ENCODE data around the gene INTS6.

The INTS6 gene

DNA sequence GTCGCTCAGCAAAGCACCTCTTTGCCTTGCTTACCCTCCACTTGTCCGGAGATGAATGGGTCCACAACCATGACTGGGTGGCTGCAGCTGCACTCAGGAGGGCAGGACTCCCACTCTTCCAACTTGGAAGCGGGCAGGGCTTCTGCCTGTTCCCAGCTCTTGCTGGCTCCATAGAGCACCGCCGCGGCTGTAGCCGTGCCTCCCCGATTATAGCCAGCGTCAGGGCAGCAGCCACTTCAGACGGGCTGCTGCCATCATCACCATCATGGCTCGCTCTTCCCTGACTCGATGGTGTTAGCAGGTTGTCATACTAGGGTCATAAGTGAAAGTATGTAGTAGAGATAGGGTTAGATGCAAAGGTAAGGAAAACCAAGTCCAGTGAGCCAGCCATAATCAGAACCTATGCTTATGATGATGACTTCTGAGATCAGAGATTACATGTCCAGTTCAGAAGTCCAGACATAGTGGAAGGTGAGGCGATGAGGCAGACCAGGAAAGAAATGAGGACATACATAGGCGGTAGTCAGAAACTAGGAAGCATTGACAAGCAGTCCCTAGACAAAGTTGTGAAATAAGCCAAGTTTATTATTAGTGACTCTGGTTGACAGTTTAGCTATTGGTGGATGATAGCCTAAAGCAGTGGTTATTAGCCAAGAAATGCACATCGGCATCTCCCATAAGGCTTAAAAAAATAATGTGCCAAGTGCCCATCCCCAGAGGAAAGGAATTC lies 4.4 kb upstream of the INTS6 start:
- in situ Hi-C loops (cut with MboI; ENCODE audit: low sequenced_read_pairs), result no loop called here

GRCh38 chr13:51456510-51456909 lies 3.7 kb upstream of the INTS6 start:
- in situ Hi-C loops (cut with MboI; ENCODE audit: low sequenced_read_pairs), result no loop called here

DNA sequence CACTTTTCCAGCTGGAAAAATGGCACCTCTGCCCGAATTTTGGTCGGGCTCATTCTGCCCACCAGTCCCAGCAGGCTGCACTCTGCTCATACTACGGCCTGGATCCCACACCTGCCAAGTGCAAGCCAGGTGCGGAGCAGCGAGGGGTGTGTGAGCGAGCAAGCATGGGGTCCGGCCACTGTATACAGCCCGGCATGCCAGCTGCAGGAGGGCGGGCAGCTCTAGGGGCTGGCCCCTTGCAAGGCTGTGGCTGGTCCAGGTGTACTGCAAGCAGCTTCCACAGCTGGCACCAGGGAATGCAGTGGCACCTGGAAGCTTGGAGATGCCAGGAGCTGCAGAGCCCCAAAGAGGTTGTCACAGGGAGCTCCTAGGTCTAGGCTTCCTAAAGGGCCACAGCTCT lies 2.7 kb upstream of the INTS6 start:
- in situ Hi-C loops (cut with MboI; ENCODE audit: low sequenced_read_pairs), result no loop called here

GRCh38 chr13:51453959-51454703 lies 1.3 kb upstream of the INTS6 start:
- in situ Hi-C loops (cut with MboI; ENCODE audit: low sequenced_read_pairs), result no loop called here

GRCh38 chr13:51453207-51453958 lies 547 bp upstream of the INTS6 start:
- in situ Hi-C loops (cut with MboI; ENCODE audit: low sequenced_read_pairs), result no loop called here

DNA sequence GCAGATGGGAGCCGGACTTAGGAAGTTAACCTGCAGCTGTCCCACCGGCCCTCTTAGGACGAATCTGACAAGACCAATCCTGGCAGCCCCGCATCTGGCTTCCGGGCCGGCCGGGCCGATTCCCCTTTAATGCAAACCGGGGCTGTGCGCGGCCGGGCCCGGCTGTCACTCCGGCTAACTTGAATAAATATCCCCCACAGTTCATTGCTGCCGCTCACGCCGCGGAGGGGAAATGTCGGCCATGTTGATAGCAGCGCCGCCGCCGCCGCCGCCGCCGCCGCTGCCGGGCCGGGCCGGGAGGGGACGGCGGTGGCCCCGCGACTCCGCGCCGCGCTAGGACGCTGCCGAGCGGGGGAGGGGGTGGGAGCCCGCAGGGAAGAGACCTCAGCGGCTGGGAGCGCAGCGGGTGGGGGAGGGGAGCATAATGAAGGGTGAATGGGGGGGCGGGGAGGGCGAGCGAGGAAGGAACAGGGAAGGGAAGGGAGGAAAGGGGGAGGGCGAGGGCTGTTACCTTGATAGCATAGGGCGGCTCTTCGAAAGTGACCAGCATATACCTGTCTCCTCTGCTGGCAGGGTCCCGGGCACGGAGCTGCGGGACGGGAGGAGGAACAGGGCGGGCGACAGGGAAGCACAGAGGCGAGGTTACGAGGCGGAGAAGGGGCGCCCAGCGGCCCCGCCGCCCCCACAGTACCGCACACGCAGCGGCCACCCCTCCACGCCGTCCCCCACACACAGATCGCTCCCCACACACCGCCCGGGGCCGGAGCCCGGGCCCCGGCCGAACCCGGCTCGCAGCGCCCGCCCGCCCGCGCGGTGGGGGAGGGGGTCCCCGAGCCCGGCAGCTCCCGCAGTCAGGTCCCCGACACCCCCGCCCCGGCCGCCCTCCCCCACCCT lies 1.1 kb downstream of the INTS6 start:
- in situ Hi-C loops (cut with MboI; ENCODE audit: low sequenced_read_pairs), result no loop called here

- in situ Hi-C loops (cut with MboI; ENCODE audit: low sequenced_read_pairs), result no loop called here
Observed at GRCh38 chr13:51451134-51451466, 1.7 kb downstream of the INTS6 start.

- in situ Hi-C loops (cut with MboI; ENCODE audit: low sequenced_read_pairs), result loop anchor here (25.0 kb wide), 1 partner anchor 363 kb away; the partner anchor contains the start of gene DHRS12
Observed at GRCh38 chr13:51449018-51449417, 3.8 kb downstream of the INTS6 start.

- in situ Hi-C loops (cut with MboI; ENCODE audit: low sequenced_read_pairs), result loop anchor here (25.0 kb wide), 1 partner anchor 367 kb away; the partner anchor contains the start of gene DHRS12
Observed at GRCh38 chr13:51444922-51445321, 7.9 kb downstream of the INTS6 start.

DNA sequence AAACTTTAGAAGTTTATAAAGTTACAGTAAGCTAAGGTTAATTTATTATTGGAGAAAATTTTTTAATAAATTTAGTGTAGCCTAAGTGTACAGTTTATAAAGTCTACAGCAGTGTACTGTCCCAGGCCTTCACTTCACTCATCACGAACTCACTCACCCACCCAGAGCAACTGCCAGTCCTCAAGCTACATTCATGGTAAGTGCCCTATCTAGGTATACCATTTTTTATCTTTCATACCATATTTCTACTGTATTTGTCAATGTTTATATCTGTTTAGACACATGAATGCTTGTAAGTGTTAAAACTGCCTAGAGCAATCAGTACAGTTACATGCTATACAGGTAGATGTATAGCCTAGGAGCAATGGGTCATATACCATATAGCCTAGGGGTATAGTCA lies 12.5 kb downstream of the INTS6 start:
- in situ Hi-C loops (cut with MboI; ENCODE audit: low sequenced_read_pairs), result loop anchor here (25.0 kb wide), 1 partner anchor 372 kb away; the partner anchor contains the start of gene DHRS12

GRCh38 chr13:51437550-51438127 lies 15.2 kb downstream of the INTS6 start:
- in situ Hi-C loops (cut with MboI; ENCODE audit: low sequenced_read_pairs), result loop anchor here (25.0 kb wide), 1 partner anchor 375 kb away; the partner anchor contains the start of gene DHRS12

GRCh38 chr13:51435002-51435578 lies 17.7 kb downstream of the INTS6 start:
- in situ Hi-C loops (cut with MboI; ENCODE audit: low sequenced_read_pairs), result loop anchor here (25.0 kb wide), 1 partner anchor 377 kb away; the partner anchor contains the start of gene DHRS12

DNA sequence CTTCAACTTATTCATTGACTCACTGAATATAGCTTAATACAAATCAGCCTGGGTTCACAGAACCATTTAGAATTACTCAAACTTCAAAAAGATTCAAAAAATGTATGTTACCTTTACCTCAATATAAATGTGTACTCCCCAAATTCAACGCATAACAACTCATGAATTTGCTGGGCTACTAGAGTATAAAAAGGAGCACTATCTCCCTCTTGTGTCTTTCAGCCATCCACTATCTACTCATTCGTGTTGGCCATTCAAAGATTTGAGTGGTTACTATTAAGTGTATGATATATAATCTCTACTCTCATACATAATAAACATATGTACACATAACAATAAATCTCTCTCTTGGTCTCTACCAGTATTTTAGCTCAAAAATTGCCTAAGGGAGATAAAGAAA lies 20.3 kb downstream of the INTS6 start:
- in situ Hi-C loops (cut with MboI; ENCODE audit: low sequenced_read_pairs), result loop anchor here (25.0 kb wide), 1 partner anchor 380 kb away; the partner anchor contains the start of gene DHRS12

DNA sequence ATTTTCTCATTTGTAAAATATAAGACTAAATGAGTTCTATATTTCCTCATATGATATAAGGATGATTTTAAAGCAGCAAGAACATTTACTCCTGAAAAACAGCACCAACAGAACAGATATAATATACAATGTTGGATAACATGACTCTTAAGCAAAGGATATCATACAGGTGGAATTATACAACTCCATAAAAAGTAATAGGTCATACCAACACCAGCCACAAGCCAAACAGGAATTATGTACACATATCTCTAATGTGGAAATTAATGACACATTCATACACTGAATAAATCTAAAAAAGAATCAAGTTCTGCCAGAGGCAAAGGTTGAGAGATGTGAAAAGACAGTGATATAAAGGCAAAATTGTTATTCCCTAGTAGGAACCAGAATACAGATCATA lies 25.9 kb downstream of the INTS6 start:
- in situ Hi-C loops (cut with MboI; ENCODE audit: low sequenced_read_pairs), result loop anchor here (25.0 kb wide), 1 partner anchor 385 kb away; the partner anchor contains the start of gene DHRS12

GRCh38 chr13:51425410-51426042 lies 27.3 kb downstream of the INTS6 start:
- in situ Hi-C loops (cut with MboI; ENCODE audit: low sequenced_read_pairs), result loop anchor here (25.0 kb wide), 1 partner anchor 387 kb away; the partner anchor contains the start of gene DHRS12

GRCh38 chr13:51423766-51424165 lies 29.1 kb downstream of the INTS6 start:
- in situ Hi-C loops (cut with MboI; ENCODE audit: low sequenced_read_pairs), result no loop called here

- in situ Hi-C loops (cut with MboI; ENCODE audit: low sequenced_read_pairs), result no loop called here
Observed at GRCh38 chr13:51422484-51422883, 30.4 kb downstream of the INTS6 start.

DNA sequence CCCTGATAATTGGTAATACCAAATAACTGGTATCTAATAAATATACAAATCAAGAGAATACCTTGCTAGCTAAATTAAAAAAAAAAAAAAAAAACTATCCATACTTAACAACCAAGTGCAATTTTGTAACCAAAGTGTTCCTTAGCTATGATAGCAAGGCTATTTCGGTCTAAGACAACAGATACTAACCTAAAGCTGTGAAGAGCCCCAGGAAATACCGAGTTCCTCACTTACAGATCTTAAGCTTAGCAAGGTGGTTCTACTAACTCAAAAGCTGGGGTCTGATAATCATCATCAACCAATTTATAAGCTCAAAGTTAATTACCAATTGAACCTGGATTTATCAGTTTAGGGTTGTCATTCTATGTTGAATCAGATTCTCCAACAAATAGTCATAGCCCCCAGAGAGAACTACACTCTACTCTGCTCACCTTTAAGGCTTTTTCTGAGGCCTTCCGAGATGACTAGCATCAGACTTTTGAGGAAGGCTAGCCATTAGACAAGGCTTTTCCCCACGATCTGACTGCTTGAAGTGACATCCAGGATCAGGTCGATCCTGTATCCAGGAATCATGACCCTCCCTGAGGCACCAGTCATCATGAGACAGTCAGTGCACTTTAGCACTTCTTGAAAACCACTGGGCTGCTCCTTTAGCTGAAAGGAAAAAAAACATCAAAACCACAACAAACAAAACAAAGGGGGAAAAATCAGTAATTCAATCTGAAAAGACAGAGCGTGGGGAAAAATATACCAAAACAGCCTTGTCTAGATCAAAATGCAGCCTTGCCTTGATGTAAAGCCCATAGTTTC lies 31.9 kb downstream of the INTS6 start:
- in situ Hi-C loops (cut with MboI; ENCODE audit: low sequenced_read_pairs), result no loop called here

Measured in hTERT RPE-1 (cell line).